ENCODE measurements around the gene IFRD2.

DNA sequence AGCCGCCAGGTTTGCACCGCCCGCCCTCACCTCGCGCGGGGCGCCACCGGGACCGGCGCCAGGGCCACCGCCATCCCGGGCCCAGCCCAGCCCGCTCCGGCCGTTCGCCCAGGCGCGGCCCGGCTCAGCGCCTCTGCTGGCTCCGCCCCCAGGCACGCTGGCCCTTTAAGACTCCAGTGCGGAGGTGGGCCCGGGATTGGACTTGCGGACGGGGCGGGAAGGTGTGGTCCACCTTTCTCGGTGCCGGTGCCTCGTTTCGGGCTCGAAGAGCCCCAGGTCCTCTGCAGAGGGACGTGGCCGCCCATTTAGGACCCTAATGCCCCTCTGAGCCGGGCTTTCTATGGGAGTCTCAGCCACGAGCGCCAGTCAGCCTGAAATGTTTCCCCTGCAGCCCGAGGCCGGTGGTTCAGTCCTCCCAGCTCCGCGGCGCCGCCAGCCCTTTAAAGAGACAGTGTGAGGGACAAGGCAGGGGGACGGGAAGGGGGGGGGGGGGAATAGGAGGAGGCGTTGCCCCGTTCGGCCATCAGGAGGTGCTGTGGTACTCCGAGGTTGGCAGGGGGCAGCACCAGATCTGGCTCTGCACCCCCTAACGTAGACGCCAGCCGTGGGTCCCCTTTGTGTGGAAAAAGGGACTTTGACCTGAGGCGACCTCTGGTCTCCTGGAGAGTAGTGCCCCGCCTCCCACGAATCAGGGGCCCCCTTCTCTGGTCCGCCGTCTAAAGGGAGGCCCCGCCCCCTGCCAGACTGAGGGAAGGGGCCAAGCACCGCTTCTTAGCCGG lies 29.3 kb upstream of the IFRD2 start:
- TF ChIP-seq POLR2A (IDR thresholded peaks at IDR 0.05) = no peak
- TF ChIP-seq, protein P1, sequence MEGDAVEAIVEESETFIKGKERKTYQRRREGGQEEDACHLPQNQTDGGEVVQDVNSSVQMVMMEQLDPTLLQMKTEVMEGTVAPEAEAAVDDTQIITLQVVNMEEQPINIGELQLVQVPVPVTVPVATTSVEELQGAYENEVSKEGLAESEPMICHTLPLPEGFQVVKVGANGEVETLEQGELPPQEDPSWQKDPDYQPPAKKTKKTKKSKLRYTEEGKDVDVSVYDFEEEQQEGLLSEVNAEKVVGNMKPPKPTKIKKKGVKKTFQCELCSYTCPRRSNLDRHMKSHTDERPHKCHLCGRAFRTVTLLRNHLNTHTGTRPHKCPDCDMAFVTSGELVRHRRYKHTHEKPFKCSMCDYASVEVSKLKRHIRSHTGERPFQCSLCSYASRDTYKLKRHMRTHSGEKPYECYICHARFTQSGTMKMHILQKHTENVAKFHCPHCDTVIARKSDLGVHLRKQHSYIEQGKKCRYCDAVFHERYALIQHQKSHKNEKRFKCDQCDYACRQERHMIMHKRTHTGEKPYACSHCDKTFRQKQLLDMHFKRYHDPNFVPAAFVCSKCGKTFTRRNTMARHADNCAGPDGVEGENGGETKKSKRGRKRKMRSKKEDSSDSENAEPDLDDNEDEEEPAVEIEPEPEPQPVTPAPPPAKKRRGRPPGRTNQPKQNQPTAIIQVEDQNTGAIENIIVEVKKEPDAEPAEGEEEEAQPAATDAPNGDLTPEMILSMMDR (IDR thresholded peaks at IDR 0.05) = peak in 1 of 3 experiments; percentile 39

Measured in vagina (tissue), 2 donors.